Activated CD4-positive, alpha-beta T cell treated with anti-CD3 and anti-CD28 coated beads for 36 hours (primary cell): ENCODE measurements around the gene ZFX. TPM values are rescaled to one million over a fixed set of nuclear protein-coding genes. Genes with fewer than 3 reads are reported as not detected.
A peak's percentile ranks its signal among the peaks of the same experiment; 100 is the strongest.

Experiments
- ATAC-seq: fragments of 200-7000 bp; cut with Tn5 transposase; one replicate; pipeline ENCODE4 v1.10.0; 2021; ENCODE audit warnings: mild to moderate bottlenecking, moderate library complexity
- CTCF ChIA-PET: fragments of 350-600 bp; sonication (Branson Sonifier 250); formaldehyde crosslinking; loops from one replicate; lab custom pipeline; 2021; ENCODE audit warnings: antibody characterized with exemption; lab: Charles Lee
- POLR2A ChIA-PET: fragments of 350-600 bp; sonication (Branson Sonifier 250); formaldehyde crosslinking; loops from one replicate; lab custom pipeline; 2021; ENCODE audit warnings: antibody characterized with exemption, inconsistent platforms; lab: Charles Lee
- DNase-seq: peaks from one replicate; pipeline ENCODE4 v3.0.0-alpha.2; 2020
- H3K27ac Mint-ChIP-seq: one replicate; pipeline ENCODE4 v1.8.0; 2021; ENCODE audit warnings: mixed read lengths
- H3K27me3 Mint-ChIP-seq: one replicate; pipeline ENCODE4 v1.8.0; 2021; ENCODE audit warnings: mixed read lengths
- H3K36me3 Mint-ChIP-seq: one replicate; pipeline ENCODE4 v1.8.0; 2021; ENCODE audit warnings: low read depth, mixed read lengths
- H3K4me1 Mint-ChIP-seq: one replicate; pipeline ENCODE4 v1.8.0; 2021; ENCODE audit warnings: mixed read lengths
- H3K4me3 Mint-ChIP-seq: one replicate; pipeline ENCODE4 v1.8.0; 2021; ENCODE audit warnings: mild to moderate bottlenecking, moderate library complexity, mixed read lengths
- H3K9me3 Mint-ChIP-seq: one replicate; pipeline ENCODE4 v1.8.0; 2021; ENCODE audit warnings: low read depth, mixed read lengths
- intact Hi-C, 2 experiments: fragments of 100-400 bp; cut with DNase I in 1 of 2; cut with micrococcal nuclease in 1 of 2; formaldehyde crosslinking; loops; one replicate each; pipeline versions ENCODE4 v1.14.2 to v1.15.1; 2022 to 2024; cut with DNase I, micrococcal nuclease
- total RNA-seq, 2 experiments: library from RNA; stranded (reverse); gene quantifications; one replicate each; pipeline ENCODE4 v1.2.3, GENCODE V29; 2021

Gene ZFX
- total RNA-seq, 2 experiments from 2014 or later = 34.0 to 37.9 TPM

DNA sequence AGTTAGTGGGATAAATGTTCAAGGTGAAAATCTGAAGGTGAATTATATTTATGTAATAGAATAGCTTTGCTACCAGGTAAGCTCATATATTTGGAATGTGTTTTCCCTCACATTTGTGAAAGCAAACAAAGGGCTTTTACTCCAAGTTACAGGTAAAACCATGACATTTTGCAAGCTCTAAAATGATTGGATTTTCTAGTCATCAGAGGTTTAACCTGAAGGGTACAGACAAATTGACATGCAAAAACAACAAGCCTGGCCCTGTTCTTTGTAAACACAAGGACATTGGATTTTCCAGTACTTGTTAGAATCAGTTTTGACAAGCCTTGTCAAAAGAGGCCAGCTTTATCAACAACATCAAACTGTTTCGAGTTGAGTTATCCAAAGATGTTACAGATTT, 51.7 kb downstream of the ZFX start:
- DNase-seq (no peak), ATAC-seq (no peak)
- H3K27ac Mint-ChIP-seq = no peak overlapping the region
- CTCF ChIA-PET = interaction anchor here (0.5 to 1.8 kb wide), 8 partner anchors 8 to 295 kb away, joined by 3 to 7 read pairs (median 4); no protein-coding TSS in a partner anchor
- H3K4me1 Mint-ChIP-seq = peaks cover 58% of the 10 kb centered on the region
- peaks cover 25% of the 10 kb centered on the region for H3K36me3 Mint-ChIP-seq
- POLR2A ChIA-PET = interaction anchor here (1.2 kb wide), 1 partner anchor 279 kb away, joined by 3 read pairs; no protein-coding TSS in a partner anchor
- no peaks in the 10 kb centered on the region for H3K9me3 Mint-ChIP-seq
- H3K4me3 Mint-ChIP-seq = no peak overlapping the region
- intact Hi-C loops = loop anchor here in 1 of 2 experiments (5.0 kb wide), 1 partner anchor 34 kb away; no protein-coding TSS in a partner anchor
- H3K27me3 Mint-ChIP-seq = no peaks in the 10 kb centered on the region

GRCh38 chrX:24202465-24203031, 53.0 kb downstream of the ZFX start:
- H3K27ac Mint-ChIP-seq = peak overlapping the region; percentile 43
- ChIA-PET POLR2A (no interaction called here), CTCF (interaction anchor here (1.8 kb wide), 1 partner anchor 20 kb away, joined by 4 read pairs; no protein-coding TSS in a partner anchor)
- H3K36me3 Mint-ChIP-seq = peaks cover 26% of the 10 kb centered on the region
- H3K27me3 Mint-ChIP-seq = no peaks in the 10 kb centered on the region
- no peaks in the 10 kb centered on the region for H3K9me3 Mint-ChIP-seq
- intact Hi-C loops = loop anchor here in 1 of 2 experiments (5.0 kb wide), 1 partner anchor 35 kb away; no protein-coding TSS in a partner anchor
- no peak overlapping the region for H3K4me3 Mint-ChIP-seq
- peaks cover 52% of the 10 kb centered on the region for H3K4me1 Mint-ChIP-seq
- ATAC-seq (peak; percentile 50), DNase-seq (peak; percentile 10)

DNA sequence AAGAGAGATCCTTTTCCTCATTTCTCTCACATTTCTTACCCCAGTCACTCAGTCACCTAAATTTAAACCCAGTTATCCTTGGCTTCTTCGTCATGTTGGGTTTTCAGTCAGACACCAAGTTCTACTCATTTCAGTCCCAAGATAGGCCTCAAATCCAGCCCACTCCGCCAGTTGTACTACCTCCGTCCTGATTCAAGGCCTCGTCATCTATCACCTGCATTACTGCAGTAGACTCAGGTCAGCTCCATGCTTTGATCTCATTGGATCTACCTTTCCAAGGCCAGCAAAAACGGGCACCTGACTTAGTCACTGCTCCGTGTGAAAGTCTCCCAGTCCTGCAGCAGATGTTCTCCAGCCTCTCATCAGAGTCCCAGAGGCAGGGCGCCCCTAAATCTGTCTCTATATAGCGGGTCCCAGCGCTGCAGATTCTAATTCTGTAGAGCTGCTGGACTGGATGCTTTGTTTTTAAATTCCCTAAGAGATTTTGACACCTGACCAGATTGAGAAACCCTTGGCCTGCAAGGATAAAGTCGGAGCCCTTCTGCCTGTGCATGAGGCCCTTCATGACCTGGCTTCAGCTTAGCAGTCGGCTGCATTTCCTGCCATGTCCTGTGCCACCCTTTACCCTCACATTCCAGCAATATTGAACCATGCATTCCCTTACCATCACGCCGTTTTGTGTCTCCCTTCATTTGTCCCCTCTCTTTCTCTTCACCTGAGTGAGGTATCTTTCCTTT, 53.7 kb downstream of the ZFX start:
- CTCF ChIA-PET = interaction anchor here (1.4 to 1.8 kb wide), 2 partner anchors 20 to 295 kb away, joined by 3 to 4 read pairs; no protein-coding TSS in a partner anchor
- ATAC-seq = peak; percentile 66
- Mint-ChIP-seq H3K36me3 (peaks cover 31% of the 10 kb centered on the region), H3K9me3 (no peaks in the 10 kb centered on the region), H3K27ac (peak overlapping the region; percentile 43), H3K4me3 (no peak overlapping the region), H3K27me3 (no peaks in the 10 kb centered on the region), H3K4me1 (peaks cover 51% of the 10 kb centered on the region)
- intact Hi-C loops = loop anchor here in 1 of 2 experiments (5.0 kb wide), 1 partner anchor 36 kb away; no protein-coding TSS in a partner anchor
- peak; percentile 38 for DNase-seq
- POLR2A ChIA-PET = no interaction called here

DNA sequence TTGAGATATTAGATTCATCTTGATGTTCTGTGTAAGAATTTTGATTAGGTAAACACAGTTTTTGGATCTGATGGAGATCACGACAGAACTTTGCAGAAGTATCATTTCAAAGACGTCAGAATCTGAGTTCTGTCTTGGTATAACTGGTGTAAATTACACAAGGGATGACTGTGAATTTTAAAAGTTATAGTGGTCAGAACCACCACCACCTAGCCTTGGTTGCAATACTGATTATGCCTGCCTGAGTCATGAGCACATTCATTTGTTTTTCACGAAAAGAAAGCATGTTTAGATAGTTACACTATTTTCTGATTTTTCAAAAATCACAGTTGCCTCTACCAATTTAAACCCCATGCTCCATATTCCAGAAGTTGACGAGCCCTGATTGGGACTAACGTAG, 54.8 kb downstream of the ZFX start:
- Mint-ChIP-seq H3K27ac (peak overlapping the region; percentile 19), H3K27me3 (no peaks in the 10 kb centered on the region), H3K4me1 (peaks cover 43% of the 10 kb centered on the region), H3K36me3 (peaks cover 26% of the 10 kb centered on the region), H3K9me3 (no peaks in the 10 kb centered on the region), H3K4me3 (no peak overlapping the region)
- ATAC-seq = peak; percentile 53
- ChIA-PET CTCF (interaction anchor here (1.4 kb wide), 1 partner anchor 296 kb away, joined by 3 read pairs; no protein-coding TSS in a partner anchor), POLR2A (no interaction called here)
- intact Hi-C loops = loop anchor here in 1 of 2 experiments (5.0 kb wide), 1 partner anchor 37 kb away; no protein-coding TSS in a partner anchor
- DNase-seq = no peak

DNA sequence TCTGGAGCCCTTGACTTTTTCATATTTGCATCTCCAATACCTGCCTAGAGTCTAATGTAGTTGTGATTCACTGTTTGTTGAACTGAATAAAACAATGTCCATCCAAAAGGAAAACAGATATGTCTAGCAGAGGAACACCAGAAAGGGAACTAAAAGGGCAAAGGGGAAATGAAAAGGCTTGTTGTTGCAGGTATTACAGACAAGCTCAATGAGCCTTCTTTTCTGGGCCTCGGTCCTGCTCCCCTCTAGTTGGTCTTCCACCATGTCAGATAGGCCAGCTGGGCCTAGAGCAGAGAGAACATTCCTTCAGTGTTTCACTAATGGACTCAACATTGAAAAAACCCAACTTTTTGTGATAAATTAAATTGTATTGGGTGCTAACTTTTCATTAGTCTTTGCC, 55.4 kb downstream of the ZFX start:
- no peak for DNase-seq
- ChIA-PET POLR2A (no interaction called here), CTCF (no interaction called here)
- no peaks in the 10 kb centered on the region for H3K9me3 Mint-ChIP-seq
- ATAC-seq = no peak
- H3K27me3 Mint-ChIP-seq = no peaks in the 10 kb centered on the region
- intact Hi-C loops = loop anchor here in 1 of 2 experiments (5.0 kb wide), 1 partner anchor 38 kb away; no protein-coding TSS in a partner anchor
- H3K4me3 Mint-ChIP-seq = no peak overlapping the region
- no peak overlapping the region for H3K27ac Mint-ChIP-seq
- peaks cover 39% of the 10 kb centered on the region for H3K4me1 Mint-ChIP-seq
- peaks cover 26% of the 10 kb centered on the region for H3K36me3 Mint-ChIP-seq

DNA sequence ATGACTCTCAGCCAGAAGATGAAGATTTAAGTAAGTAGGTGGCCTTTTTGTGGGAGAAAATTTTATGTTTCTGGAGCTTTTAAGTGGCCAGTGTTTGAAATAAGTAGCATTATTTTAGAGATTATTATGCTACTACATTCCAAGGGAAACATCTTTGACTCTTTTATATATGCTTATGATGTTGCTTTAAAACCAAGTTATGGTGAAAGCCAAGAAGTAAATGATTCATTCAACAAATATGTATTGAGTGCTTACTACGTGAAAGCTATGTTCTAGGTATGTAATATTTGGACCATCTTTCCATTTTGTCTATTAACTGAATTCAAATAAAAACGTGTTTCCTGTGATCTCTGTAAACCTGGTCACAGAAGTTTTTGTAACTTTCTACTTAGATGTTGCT, 58.3 kb downstream of the ZFX start:
- peaks cover 29% of the 10 kb centered on the region for H3K36me3 Mint-ChIP-seq
- ChIA-PET POLR2A (no interaction called here), CTCF (no interaction called here)
- intact Hi-C loops = no loop called here
- H3K4me3 Mint-ChIP-seq = no peak overlapping the region
- H3K4me1 Mint-ChIP-seq = peaks cover 19% of the 10 kb centered on the region
- no peaks in the 10 kb centered on the region for H3K27me3 Mint-ChIP-seq
- H3K27ac Mint-ChIP-seq = no peak overlapping the region
- DNase-seq = no peak
- no peaks in the 10 kb centered on the region for H3K9me3 Mint-ChIP-seq
- ATAC-seq = no peak

DNA sequence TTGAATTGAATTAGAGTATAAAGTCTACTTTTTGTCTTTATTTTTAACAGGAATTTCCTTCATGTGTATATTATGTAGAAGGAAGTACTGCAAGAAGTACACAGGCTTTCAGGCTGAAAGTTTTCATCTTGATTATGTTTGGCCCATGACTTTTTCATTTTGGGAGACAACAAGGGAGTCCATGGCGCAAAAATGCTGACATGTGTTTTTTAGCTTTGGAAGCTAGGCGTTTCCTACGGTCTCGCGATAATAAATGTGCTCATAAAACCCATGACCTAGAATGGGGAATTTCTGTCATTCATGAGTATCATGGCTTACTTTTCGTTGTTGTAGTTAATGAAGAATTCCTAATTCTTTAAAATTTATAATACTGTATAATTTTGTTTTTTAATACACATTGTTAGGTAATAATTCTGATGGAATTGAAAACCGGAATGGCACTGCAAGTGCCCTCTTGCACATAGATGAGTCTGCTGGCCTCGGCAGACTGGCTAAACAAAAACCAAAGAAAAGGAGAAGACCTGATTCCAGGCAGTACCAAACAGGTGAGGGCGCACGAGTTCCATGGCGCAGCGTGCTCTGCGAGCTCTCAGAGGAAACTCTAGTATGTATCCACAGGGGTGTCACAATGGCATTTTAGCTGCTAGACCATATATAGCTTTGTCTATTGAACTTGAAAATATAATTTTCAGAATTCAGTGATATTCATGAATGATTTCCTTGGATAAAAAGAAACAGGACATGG, 59.1 kb downstream of the ZFX start:
- DNase-seq (no peak), ATAC-seq (no peak)
- intact Hi-C loops = no loop called here
- Mint-ChIP-seq H3K4me1 (peaks cover 11% of the 10 kb centered on the region), H3K4me3 (no peak overlapping the region), H3K27me3 (no peaks in the 10 kb centered on the region), H3K27ac (no peak overlapping the region), H3K9me3 (no peaks in the 10 kb centered on the region), H3K36me3 (peaks cover 26% of the 10 kb centered on the region)
- CTCF ChIA-PET = no interaction called here
- POLR2A ChIA-PET = no interaction called here

DNA sequence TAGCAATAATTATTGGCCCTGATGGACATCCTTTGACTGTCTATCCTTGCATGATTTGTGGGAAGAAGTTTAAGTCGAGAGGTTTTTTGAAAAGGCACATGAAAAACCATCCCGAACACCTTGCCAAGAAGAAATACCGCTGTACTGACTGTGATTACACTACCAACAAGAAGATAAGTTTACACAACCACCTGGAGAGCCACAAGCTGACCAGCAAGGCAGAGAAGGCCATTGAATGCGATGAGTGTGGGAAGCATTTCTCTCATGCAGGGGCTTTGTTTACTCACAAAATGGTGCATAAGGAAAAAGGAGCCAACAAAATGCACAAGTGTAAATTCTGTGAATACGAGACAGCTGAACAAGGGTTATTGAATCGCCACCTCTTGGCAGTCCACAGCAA, 60.7 kb downstream of the ZFX start:
- POLR2A ChIA-PET = interaction anchor here (0.6 kb wide), 1 partner anchor 604 kb away, joined by 4 read pairs; no protein-coding TSS in a partner anchor
- ATAC-seq (no peak), DNase-seq (no peak)
- intact Hi-C loops = no loop called here
- Mint-ChIP-seq H3K4me3 (no peak overlapping the region), H3K9me3 (no peaks in the 10 kb centered on the region), H3K27me3 (no peaks in the 10 kb centered on the region), H3K36me3 (peaks cover 23% of the 10 kb centered on the region), H3K27ac (no peak overlapping the region), H3K4me1 (no peaks in the 10 kb centered on the region)
- CTCF ChIA-PET = no interaction called here

DNA sequence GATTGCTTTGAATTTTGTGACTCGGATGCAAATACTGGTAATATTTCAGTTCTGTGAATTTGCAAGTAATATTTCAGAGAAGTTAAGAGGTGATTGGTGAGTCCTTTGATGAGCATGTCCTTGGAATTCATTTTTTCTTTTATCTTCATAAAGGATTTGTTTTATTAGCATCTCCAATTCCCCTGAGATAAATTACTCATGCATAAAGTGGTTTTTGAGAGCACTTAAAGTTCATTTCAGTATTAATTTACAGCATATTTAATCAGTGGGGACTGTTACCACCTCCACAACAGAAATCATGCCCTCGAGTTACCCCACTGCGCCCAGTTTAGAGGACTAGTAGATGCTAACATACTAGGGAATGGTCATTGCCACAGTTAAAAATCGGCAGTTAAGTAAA, 65.0 kb downstream of the ZFX start:
- H3K36me3 Mint-ChIP-seq = peaks cover 17% of the 10 kb centered on the region
- intact Hi-C loops = no loop called here
- POLR2A ChIA-PET = no interaction called here

GRCh38 chrX:24215272-24215671, 65.7 kb downstream of the ZFX start:
- ChIA-PET CTCF (no interaction called here), POLR2A (no interaction called here)
- DNase-seq = no peak
- Mint-ChIP-seq H3K9me3 (no peaks in the 10 kb centered on the region), H3K27me3 (no peaks in the 10 kb centered on the region), H3K4me1 (peaks cover 3% of the 10 kb centered on the region), H3K27ac (no peak overlapping the region), H3K36me3 (peaks cover 13% of the 10 kb centered on the region), H3K4me3 (no peak overlapping the region)
- intact Hi-C loops = no loop called here
- ATAC-seq = no peak

More for the DNA sequence above, 65.0 kb downstream of the ZFX start:
- DNase-seq (no peak), ATAC-seq (no peak)
- H3K27me3 Mint-ChIP-seq = no peaks in the 10 kb centered on the region
- H3K4me1 Mint-ChIP-seq = peaks cover 3% of the 10 kb centered on the region
- no peak overlapping the region for H3K27ac Mint-ChIP-seq
- H3K4me3 Mint-ChIP-seq = no peak overlapping the region
- CTCF ChIA-PET = no interaction called here
- no peaks in the 10 kb centered on the region for H3K9me3 Mint-ChIP-seq

DNA sequence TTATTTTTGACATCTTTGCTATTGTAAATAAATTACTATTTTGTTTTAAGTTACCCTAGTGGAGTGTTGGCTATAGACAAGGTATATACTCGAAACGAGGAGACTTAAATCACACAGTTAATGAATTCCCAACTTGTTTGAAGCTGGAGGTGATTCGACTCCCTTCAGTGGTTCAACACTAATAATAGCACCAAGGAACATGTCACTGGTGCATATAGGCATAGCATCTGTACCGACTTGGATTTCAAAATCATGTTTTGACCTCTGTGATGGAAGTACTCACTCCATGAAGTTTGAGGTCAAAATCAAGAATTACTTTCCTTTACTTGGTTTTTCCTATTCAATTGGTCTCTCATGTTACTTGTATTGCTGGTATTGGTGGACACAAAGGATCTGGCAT, 66.5 kb downstream of the ZFX start:
- H3K36me3 Mint-ChIP-seq = peaks cover 8% of the 10 kb centered on the region
- POLR2A ChIA-PET = no interaction called here
- ATAC-seq (no peak), DNase-seq (no peak)
- intact Hi-C loops = no loop called here
- H3K4me1 Mint-ChIP-seq = peaks cover 3% of the 10 kb centered on the region
- H3K9me3 Mint-ChIP-seq = no peaks in the 10 kb centered on the region
- H3K27ac Mint-ChIP-seq = no peak overlapping the region
- no peaks in the 10 kb centered on the region for H3K27me3 Mint-ChIP-seq
- no peak overlapping the region for H3K4me3 Mint-ChIP-seq
- CTCF ChIA-PET = no interaction called here
